PFSK-1 (cell line): ENCODE results near the gene SPEM2.

Source experiments
- FOXP2 ChIP-seq: optimal IDR thresholded peaks from 2 replicates; pipeline ENCODE3; 2011; ENCODE audit warnings: borderline replicate concordance, control low read depth, inconsistent platforms; ENCODE audit not compliant: insufficient read depth; ENCODE audit errors: extremely low read length, extremely low read depth
- POLR2AphosphoS5 ChIP-seq: IDR thresholded peaks from 2 replicates; pipeline ENCODE4 v1.6.1; 2012; ENCODE audit warnings: low read depth, mild to moderate bottlenecking, control low read depth, low read length, moderate library complexity
- SIN3A ChIP-seq: IDR thresholded peaks from 2 replicates; pipeline ENCODE4 v1.6.1; 2012; ENCODE audit warnings: mild to moderate bottlenecking, low read length, moderate library complexity, borderline replicate concordance; ENCODE audit not compliant: insufficient read depth
- TAF1 ChIP-seq: IDR thresholded peaks from 2 replicates; pipeline ENCODE4 v1.6.1; 2012; ENCODE audit warnings: low read length, control low read depth, borderline replicate concordance; ENCODE audit not compliant: insufficient read depth
- TF ChIP-seq, protein P1 (sequence below), 2 experiments: IDR thresholded peaks; 2 replicates each; pipeline versions ENCODE4 v1.6.1 to v1.8.0; 2011 to 2012; ENCODE audit warnings: low read depth in 2 of 2, low read length in 2 of 2, control low read depth in 1 of 2, inconsistent platforms in 1 of 2, mild to moderate bottlenecking in 1 of 2, moderate library complexity in 1 of 2; ENCODE audit not compliant: insufficient read depth in 1 of 2

SPEM2 gene

GRCh38 chr17:7383371-7383741 lies 42.1 kb upstream of the SPEM2 start:
- TF ChIP-seq TAF1 (no peak), POLR2AphosphoS5 (no peak), SIN3A (no peak), FOXP2 (no peak)
- TF ChIP-seq, protein P1, sequence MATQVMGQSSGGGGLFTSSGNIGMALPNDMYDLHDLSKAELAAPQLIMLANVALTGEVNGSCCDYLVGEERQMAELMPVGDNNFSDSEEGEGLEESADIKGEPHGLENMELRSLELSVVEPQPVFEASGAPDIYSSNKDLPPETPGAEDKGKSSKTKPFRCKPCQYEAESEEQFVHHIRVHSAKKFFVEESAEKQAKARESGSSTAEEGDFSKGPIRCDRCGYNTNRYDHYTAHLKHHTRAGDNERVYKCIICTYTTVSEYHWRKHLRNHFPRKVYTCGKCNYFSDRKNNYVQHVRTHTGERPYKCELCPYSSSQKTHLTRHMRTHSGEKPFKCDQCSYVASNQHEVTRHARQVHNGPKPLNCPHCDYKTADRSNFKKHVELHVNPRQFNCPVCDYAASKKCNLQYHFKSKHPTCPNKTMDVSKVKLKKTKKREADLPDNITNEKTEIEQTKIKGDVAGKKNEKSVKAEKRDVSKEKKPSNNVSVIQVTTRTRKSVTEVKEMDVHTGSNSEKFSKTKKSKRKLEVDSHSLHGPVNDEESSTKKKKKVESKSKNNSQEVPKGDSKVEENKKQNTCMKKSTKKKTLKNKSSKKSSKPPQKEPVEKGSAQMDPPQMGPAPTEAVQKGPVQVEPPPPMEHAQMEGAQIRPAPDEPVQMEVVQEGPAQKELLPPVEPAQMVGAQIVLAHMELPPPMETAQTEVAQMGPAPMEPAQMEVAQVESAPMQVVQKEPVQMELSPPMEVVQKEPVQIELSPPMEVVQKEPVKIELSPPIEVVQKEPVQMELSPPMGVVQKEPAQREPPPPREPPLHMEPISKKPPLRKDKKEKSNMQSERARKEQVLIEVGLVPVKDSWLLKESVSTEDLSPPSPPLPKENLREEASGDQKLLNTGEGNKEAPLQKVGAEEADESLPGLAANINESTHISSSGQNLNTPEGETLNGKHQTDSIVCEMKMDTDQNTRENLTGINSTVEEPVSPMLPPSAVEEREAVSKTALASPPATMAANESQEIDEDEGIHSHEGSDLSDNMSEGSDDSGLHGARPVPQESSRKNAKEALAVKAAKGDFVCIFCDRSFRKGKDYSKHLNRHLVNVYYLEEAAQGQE (IDR thresholded peaks at IDR 0.05; ENCODE audit: insufficient read depth in 1 of 2, low read depth in 2 of 2, low read length in 2 of 2): no peak

DNA sequence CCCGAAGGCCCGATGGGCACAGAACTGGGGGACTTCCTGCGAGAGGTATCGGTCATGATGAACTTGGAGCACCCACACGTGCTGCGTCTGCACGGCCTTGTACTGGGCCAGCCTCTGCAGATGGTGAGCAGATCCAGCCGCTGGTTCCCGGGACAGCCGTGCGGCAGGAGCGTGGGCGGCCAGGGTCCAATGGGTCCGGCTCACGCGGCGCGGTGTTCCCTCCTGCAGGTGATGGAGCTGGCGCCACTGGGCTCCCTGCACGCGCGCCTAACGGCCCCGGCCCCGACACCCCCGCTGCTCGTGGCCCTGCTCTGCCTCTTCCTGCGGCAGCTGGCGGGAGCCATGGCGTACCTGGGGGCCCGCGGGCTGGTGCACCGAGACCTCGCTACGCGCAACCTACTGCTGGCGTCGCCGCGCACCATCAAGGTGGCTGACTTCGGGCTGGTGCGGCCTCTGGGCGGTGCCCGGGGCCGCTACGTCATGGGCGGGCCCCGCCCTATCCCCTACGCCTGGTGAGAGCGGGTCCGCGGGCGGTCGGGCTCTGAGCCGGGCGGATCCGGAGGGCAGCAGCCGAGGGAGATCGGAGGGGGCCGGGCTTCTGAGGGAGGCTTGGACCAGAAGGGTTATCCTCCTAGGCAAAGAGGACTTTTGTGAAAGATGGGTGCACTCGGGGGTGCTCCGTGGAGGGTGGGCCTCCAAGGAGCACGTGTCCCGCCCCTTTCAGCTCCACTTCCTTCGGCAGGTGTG lies 41.5 kb upstream of the SPEM2 start:
- no peak for TF ChIP-seq FOXP2
- TF ChIP-seq TAF1: no peak
- TF ChIP-seq, protein P1 (IDR thresholded peaks at IDR 0.05; ENCODE audit: insufficient read depth in 1 of 2, low read depth in 2 of 2, low read length in 2 of 2): no peak
- TF ChIP-seq POLR2AphosphoS5: no peak
- TF ChIP-seq SIN3A: no peak

DNA sequence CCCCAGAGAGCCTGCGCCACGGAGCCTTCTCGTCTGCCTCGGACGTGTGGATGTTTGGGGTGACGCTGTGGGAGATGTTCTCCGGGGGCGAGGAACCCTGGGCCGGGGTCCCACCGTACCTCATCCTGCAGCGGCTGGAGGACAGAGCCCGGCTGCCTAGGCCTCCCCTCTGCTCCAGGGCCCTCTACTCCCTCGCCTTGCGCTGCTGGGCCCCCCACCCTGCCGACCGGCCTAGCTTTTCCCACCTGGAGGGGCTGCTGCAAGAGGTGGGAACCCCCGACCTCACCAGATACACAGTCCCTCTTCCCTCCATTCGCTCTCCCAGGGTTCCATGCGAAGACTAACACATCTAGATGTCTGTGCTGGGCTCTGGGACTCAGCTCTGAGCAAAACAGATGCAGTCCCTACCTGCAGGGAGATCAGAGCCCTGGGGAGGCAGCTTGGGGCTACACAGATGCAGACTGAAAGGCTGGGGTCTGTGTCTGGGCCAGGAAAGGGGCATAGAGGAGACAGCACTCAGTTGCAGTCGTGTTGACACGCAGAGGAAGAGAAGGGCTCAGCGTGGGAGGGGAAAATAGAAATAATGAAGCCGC lies 40.8 kb upstream of the SPEM2 start:
- TF ChIP-seq, protein P1 (IDR thresholded peaks at IDR 0.05; ENCODE audit: insufficient read depth in 1 of 2, low read depth in 2 of 2, low read length in 2 of 2): no peak
- no peak for TF ChIP-seq POLR2AphosphoS5
- no peak for TF ChIP-seq SIN3A
- no peak for TF ChIP-seq FOXP2
- TF ChIP-seq TAF1: no peak

DNA sequence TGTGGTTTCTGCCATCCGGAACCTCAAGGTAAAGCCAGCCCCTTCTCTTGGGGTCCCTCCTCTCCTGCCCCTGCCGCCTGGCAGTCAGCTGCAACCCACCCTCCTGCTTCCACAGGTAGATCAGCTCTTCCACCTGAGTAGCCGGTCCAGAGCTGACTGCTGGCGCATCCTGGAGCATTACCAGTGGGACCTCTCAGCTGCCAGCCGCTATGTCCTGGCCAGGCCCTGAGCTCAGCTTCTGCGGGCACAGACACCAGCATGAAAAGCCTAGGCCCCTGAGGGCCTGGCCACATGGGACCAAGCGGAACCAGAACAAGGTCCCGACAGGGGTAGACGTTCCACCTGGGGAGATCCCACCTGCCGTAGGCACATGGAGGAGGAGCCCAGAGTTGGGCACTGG lies 36.6 kb upstream of the SPEM2 start:
- TF ChIP-seq SIN3A (no peak), FOXP2 (no peak), TAF1 (no peak), POLR2AphosphoS5 (no peak)
- TF ChIP-seq, protein P1 (IDR thresholded peaks at IDR 0.05; ENCODE audit: insufficient read depth in 1 of 2, low read depth in 2 of 2, low read length in 2 of 2): no peak
